NCI-H128 (cell line): Measurements from ENCODE around the gene PPP1CB.
"Not testable (repeated sequence)": the region's sequence is repeated elsewhere in the genome, so short reads cannot be mapped to it uniquely, and the experiment has no call there.

Source experiments
- DNase-seq: peaks from one replicate; lab custom pipeline; 2025; ENCODE audit not compliant: unreplicated experiment; lab: John Stamatoyannopoulos, UW

Gene PPP1CB

GRCh38 chr2:28742619-28743018 lies 9.0 kb upstream of the PPP1CB start:
- DNase-seq: not testable (repeated sequence)

GRCh38 chr2:28745225-28745624 lies 6.4 kb upstream of the PPP1CB start:
- no peak for DNase-seq

GRCh38 chr2:28745876-28746275 lies 5.8 kb upstream of the PPP1CB start:
- no peak for DNase-seq

DNA sequence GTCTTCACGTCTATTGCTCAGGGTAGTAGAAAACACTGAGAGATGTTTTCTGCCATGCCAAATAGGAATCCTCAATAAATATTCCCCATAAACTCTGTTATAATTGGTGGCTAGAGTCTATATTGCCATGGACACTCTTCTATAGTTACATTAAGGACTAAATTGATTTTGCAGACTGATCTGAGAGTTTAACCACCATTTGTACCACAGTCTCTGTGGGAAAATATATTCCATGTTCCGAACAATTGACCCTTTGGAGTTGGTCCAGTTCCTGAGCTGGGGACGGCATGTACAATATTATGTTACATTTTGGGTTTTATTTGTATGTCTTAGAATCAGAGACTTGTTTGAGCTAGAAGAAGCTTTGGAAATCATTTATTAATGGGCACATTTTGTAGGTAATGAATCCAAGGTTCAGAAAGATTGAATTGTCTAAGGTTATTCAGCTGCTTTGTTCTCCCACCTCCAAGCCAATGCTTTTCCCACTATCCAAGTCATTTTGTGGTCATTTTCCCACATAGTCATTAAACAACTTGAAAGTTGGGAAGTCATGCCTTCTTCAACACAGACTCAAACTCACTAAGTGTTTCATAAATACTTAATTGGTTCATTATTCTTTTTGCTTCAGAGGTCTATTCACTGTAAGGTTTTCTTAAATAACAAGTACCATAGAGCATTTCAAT lies 5.1 kb upstream of the PPP1CB start:
- DNase-seq: no peak

DNA sequence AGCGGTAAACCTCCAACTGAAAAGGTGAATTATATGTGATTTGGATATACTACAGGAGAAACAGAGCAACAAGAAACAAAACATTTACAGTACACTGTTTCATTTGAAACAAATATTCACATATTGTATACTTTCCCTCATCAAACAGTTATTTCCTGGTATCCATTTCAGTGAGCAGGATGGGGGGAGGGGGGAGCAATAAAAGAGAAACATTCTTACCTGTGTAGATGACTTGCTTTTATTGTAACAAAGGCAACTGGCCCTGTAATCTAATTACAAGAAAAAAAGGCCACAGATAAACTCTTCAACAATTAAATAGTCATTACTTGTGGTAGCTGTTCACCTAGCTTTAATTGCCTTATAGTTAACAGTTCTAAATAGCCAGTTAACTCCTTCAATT lies 3.9 kb upstream of the PPP1CB start:
- no peak for DNase-seq

DNA sequence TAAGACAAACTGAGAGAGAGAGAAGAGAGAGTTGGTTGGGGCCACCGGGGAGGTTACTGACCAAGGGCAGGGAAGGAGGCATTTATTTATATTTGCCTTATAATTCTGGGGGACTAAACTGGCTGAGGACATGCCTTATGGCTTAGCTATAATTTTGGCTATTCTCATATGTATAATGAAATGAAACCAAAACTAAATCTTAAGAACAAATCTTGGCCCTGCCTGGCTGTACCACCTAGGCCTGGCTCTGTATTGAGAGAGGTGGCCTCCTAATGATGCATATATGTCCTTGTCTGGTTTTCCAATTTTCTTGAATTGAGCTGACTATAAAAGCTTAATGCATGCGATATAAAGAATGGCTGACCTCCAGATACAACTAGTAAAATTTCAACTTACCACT lies 3.5 kb upstream of the PPP1CB start:
- no peak for DNase-seq

GRCh38 chr2:28748941-28749340 lies 2.7 kb upstream of the PPP1CB start:
- DNase-seq: no peak

DNA sequence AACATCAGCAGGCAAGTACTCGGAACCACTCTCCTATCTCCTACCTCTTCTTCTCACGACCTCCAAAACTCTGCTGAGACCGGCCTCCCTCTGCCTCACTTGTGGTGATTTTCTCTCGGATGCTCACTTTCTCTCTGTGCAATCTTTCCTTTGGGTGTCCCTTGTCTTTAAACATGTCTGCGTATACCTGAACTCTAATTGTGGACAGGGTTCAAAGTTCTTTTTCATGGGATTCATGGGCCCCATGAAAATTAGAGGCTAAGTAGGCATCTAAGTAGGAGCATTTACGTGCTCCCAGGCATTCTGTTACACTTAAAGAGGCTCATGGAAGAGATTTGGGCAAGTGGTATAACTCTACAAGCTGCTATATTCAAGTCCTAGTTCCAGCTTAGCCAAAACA lies 2.1 kb upstream of the PPP1CB start:
- no peak for DNase-seq

DNA sequence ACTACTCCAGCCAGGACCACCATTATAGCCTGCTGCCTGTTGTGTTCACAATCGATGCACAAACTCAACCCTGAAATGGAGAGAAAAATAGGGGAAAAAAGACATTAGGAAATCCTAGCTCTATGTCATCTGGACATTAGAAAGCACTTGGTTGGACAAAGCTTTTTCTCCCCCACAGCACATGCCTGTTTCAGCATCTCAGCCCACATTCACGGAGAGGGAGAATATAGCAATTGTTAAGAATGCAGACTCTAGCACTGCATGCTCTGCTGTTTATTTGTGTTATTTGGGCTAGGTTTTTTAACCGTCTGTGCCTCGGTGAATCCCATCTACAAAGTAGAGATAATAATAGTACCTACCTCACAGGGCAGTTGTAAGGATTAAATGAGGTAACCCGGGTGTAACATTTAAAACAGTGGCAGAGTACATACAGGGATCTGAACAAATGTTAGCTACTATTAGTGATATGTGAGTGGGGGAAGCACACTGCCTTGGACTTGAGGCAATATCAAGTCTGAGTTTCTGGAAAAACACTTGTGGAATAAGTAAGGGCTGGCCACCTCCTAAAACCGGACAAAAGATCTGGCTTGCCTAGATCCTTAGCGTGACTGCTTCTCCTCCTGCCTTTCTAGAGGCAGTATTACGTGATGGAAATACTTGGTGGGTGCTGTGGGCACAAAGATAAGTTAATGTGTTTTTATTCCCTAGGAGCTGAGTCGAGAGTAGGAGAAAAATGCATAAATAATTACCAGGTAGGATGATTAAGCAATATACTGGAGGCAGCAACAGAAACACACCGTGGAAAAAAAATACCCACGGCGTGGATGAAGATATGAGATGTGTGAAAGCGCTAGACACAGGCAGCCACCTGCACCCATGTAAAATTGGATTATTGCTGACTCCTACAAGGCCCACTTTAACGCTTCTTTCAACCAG lies 1.0 kb upstream of the PPP1CB start:
- DNase-seq: no peak

DNA sequence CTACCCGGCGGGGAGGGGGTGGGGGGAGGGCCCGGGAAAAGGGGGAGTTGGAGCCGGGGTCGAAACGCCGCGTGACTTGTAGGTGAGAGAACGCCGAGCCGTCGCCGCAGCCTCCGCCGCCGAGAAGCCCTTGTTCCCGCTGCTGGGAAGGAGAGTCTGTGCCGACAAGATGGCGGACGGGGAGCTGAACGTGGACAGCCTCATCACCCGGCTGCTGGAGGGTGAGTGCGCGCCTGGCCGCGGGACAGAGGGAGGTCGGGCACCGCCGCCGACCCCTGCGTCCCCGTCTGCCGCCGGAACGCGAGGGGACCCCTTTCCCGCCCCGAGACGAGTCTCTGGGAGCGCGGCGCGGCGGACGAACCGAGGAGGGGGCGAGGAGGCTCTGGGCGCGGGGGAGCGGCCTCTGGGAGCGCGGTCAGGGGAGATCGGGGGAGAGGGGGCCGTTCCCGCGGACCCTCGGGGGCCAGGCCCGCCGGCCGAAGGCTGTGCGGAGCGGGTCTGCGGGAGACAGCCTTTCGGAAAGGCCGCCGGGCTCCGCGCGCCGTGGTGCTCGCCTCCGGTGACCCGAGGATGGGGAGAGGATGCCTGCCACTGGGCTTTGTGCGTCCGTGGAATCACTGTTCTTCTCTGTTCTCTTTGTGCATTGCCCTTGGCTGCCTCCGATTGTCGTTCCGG lies 463 bp downstream of the PPP1CB start:
- DNase-seq: no peak

DNA sequence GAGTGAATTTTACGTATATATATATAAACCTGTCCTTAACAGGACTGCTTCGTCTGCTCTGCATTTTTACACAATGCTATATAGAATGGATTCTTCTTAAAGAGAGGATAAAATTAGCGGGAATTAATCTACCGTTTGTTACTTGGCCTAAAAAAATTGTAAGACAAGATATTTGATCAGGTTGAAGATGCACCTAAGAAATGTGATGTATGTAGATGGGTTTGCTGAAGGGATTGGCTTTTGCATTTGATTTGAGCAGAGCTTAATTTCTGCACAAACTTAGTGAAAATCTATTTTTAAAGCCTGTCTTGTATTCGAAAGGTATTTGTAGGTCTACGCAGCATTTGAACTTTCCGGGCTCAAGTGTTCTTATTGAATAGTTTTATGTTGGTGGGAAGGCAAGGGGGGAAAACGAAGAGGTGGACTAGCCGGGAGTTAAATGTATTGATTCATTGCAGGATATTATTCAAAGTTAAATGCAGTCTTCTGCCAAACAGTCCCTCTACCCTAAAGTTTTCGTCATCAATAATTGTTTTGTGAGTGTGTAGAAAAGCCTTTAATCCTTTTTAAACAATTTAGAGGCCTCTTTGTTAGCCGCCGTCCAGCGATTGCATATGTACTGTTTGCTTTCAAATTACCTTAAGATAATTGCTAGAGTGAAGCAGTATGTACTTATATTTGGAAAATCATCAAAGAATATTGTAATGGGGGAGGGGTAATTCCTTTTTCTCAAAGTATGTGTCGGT lies 1.2 kb downstream of the PPP1CB start:
- no peak for DNase-seq

DNA sequence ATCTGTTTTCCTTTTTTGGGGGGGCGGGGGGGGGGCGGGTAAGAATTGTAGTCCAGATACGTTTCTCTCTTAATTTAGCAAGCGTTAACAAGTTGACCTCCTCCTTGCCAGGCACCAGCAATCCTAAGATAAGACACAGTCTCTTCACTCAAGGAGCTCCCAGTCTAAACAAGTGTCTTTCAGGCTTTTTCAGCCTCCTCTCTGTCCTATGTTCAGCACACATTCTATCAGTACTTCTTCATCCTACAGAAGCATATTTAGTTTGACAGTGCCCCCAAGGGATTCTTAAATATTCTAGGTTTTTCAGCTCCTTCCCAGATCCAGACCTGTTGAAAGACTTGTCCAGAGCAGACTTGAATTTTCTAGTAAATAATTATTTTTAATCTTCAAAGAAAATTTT lies 2.7 kb downstream of the PPP1CB start:
- DNase-seq: no peak

DNA sequence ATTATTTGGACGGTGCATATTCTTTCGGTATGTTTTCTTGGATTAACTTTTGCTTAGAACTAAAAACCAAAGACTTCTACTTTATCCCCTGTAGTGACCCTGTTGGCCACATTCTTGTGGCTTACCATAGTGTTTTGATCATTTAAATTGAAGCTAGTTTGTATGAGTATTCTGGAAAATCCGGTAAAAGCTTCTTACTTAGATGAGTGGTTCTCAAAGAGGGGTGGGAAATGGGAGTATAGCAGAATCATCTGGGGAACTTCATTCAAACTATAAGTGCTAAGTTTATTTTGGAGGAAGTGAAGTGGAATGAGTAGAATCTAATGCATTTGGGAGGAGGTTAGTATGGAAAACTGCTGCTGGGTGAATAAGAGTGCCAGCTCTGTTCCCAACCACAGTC lies 3.8 kb downstream of the PPP1CB start:
- DNase-seq: no peak

DNA sequence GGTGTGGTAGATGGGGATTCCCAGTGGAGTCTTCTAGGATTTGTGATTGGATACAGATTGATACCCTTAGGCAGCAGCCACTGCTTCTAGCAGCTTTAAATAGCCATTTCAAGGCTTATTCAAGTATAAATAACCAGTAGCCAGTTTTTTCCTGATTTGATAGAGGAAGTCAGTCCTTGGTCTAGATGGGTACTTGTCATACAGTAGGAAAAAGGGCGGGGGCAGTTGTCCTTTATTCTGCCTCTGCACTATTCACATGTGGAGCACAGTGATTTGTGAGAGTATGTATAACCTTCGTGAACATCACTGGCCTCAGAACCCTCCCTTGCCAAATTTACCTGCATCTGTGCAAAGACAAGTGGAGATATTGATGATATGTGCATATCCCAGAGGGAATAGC lies 6.8 kb downstream of the PPP1CB start:
- DNase-seq: no peak

- no peak for DNase-seq
Observed at GRCh38 chr2:28761420-28761819, 9.8 kb downstream of the PPP1CB start.

- no peak for DNase-seq
Observed at GRCh38 chr2:28764909-28765711, 13.5 kb downstream of the PPP1CB start.

- DNase-seq: no peak
Observed at GRCh38 chr2:28766070-28766469, 14.4 kb downstream of the PPP1CB start.

DNA sequence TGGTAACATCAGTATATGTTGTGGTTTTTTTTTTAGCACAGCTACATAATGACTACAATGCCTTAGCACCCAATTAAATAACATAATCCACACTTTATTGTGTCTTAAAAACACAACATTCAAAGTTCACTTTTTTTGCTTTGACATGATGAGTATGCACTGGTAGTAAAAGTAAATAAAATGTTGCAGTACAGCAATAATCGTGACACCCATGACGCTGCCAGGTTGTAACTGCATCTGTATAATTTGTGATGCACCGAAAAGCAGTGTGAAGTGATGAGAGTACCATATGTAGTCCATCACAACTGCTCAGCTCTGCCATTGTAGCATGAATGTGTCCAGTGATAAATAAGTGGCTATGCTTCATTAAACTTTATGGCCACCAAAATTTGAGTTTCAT lies 15.7 kb downstream of the PPP1CB start:
- no peak for DNase-seq

DNA sequence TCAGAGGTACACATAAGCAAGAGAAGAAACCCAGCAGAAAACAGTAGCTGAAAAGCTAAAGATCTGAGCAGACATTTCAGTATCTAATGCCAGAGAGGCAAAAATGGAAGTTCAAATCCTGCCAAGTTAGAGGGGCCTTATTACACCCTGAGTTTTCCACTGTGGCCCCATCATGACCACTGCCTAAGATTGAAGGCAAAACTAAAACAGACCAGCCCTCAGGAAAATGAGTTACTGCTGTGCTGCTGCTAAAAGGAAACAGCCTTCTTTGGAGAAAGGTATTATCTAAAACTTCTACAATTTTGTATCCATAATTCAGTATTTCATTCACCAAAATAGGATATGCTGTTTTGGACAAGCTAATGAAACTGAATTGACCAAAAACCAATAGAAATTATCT lies 16.8 kb downstream of the PPP1CB start:
- no peak for DNase-seq

DNA sequence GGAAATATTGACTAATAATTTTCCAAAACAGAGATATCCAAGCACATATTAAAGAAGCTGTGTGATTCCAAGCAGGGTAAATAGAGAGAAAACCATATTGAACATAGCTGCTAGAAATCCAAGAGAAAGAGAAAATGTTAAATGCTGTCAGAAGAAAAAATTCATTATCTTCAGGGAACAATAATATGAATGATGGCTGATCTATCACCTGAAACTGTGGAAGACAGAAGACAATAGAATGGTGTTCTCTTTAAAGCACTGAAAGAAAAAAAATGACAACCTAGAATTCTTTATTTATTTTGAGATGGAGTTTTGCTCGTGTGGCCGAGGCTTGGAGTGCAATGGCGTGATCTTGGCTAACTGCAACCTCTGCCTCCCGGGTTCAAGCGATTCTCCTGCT lies 17.3 kb downstream of the PPP1CB start:
- no peak for DNase-seq
